ENCODE data around the gene MIS12.

The MIS12 gene

DNA sequence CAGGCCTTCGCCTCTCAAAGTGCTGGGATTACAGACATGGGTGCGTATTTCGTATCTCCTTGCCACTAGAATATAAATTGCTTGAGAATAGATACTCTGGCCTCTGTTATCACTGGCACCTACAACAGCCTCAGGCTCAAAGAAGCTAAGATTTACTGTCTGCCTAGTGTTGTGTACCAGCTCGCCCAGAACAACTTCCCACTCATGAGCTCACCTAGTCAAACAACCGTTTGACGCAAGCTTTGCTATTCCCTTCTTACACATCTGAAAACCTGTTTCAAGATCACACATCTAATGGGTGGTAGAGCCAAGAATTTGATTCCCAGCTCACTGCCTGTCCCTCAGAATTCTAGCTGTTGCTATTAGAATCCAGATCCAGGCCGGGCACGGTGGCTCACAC is 24.4 kb downstream of the MIS12 start:
- 81% methylated on average over 7 of the region's 8 CpGs for WGBS
- Histone ChIP-seq H3K9ac (ENCODE audit: low read length) (no peak overlapping the region), H3K23ac (ENCODE audit: low read length in 2 of 2) (no peak overlapping the region), H3K79me1 (replicated peaks; ENCODE audit: low read length, poor library complexity, severe bottlenecking) (no peaks in the 10 kb centered on the region), H3K14ac (ENCODE audit: low read length in 2 of 2) (no peak overlapping the region), H4K8ac (ENCODE audit: low read length) (no peak overlapping the region), H3K18ac (ENCODE audit: low read depth in 1 of 2, low read length in 2 of 2) (no peak overlapping the region), H4K91ac (ENCODE audit: low read length) (no peak overlapping the region), H2BK12ac (ENCODE audit: low read length in 2 of 2) (peak overlapping the region in 1 of 2 experiments; percentile 10), H3K36me3 (ENCODE audit: control insufficient read depth in 1 of 2, insufficient read depth in 2 of 2, low read depth in 1 of 2, low read length in 2 of 2) (peaks cover 0 to 33% of the 10 kb centered on the region in 2 experiments), H3K27me3 (ENCODE audit: control insufficient read depth in 1 of 2, insufficient read depth in 1 of 2, low read length in 2 of 2) (no peaks in the 10 kb centered on the region), H2AK5ac (ENCODE audit: low read length, severe bottlenecking) (no peak overlapping the region), H2BK15ac (ENCODE audit: low read depth, poor library complexity, severe bottlenecking) (no peak overlapping the region), H2BK5ac (ENCODE audit: low read depth, low read length, poor library complexity, severe bottlenecking) (no peak overlapping the region), H3K27ac (ENCODE audit: low read length, poor library complexity, severe bottlenecking) (no peak overlapping the region), H3K4me3 (ENCODE audit: insufficient read depth in 1 of 2, low read depth in 1 of 2, low read length in 2 of 2) (no peak overlapping the region), H3K9me3 (ENCODE audit: control insufficient read depth, low read length) (no peaks in the 10 kb centered on the region), H3K4ac (ENCODE audit: low read depth in 1 of 2, low read length in 2 of 2) (no peak overlapping the region), H2BK120ac (ENCODE audit: low read depth, low read length) (no peak overlapping the region), H2AFZ (ENCODE audit: low read depth, low read length) (no peak overlapping the region), H3K4me1 (ENCODE audit: control insufficient read depth, insufficient read depth, low read depth, low read length) (peaks cover 8% of the 10 kb centered on the region), H3K4me2 (ENCODE audit: low read length, poor library complexity, severe bottlenecking) (no peak overlapping the region)
- DNase-seq = no peak

- Histone ChIP-seq H3K36me3 (ENCODE audit: control insufficient read depth in 1 of 2, insufficient read depth in 2 of 2, low read depth in 1 of 2, low read length in 2 of 2) (peaks cover 0 to 33% of the 10 kb centered on the region in 2 experiments), H3K27ac (ENCODE audit: low read length, poor library complexity, severe bottlenecking) (no peak overlapping the region), H4K8ac (ENCODE audit: low read length) (no peak overlapping the region), H3K23ac (ENCODE audit: low read length in 2 of 2) (no peak overlapping the region), H3K4me3 (ENCODE audit: insufficient read depth in 1 of 2, low read depth in 1 of 2, low read length in 2 of 2) (no peak overlapping the region), H2BK12ac (ENCODE audit: low read length in 2 of 2) (no peak overlapping the region), H2AFZ (ENCODE audit: low read depth, low read length) (no peak overlapping the region), H3K4me1 (ENCODE audit: control insufficient read depth, insufficient read depth, low read depth, low read length) (peaks cover 11% of the 10 kb centered on the region), H3K27me3 (ENCODE audit: control insufficient read depth in 1 of 2, insufficient read depth in 1 of 2, low read length in 2 of 2) (no peaks in the 10 kb centered on the region), H3K79me1 (replicated peaks; ENCODE audit: low read length, poor library complexity, severe bottlenecking) (no peaks in the 10 kb centered on the region), H3K4me2 (ENCODE audit: low read length, poor library complexity, severe bottlenecking) (no peak overlapping the region), H3K9me3 (ENCODE audit: control insufficient read depth, low read length) (no peaks in the 10 kb centered on the region), H4K91ac (ENCODE audit: low read length) (no peak overlapping the region), H3K18ac (ENCODE audit: low read depth in 1 of 2, low read length in 2 of 2) (no peak overlapping the region), H3K14ac (ENCODE audit: low read length in 2 of 2) (no peak overlapping the region), H3K4ac (ENCODE audit: low read depth in 1 of 2, low read length in 2 of 2) (no peak overlapping the region), H3K9ac (ENCODE audit: low read length) (no peak overlapping the region), H2BK15ac (ENCODE audit: low read depth, poor library complexity, severe bottlenecking) (no peak overlapping the region), H2BK120ac (ENCODE audit: low read depth, low read length) (no peak overlapping the region), H2BK5ac (ENCODE audit: low read depth, low read length, poor library complexity, severe bottlenecking) (no peak overlapping the region), H2AK5ac (ENCODE audit: low read length, severe bottlenecking) (no peak overlapping the region)
- WGBS = 58% methylated on average over 17 of the region's 17 CpGs
- DNase-seq = peak; percentile 63
Measured at GRCh38 chr17:5511401-5512225, 25.2 kb downstream of the MIS12 start.

GRCh38 chr17:5513628-5514027 is 27.3 kb downstream of the MIS12 start:
- 86% methylated on average over 5 of the region's 7 CpGs for WGBS
- Histone ChIP-seq H2AK5ac (ENCODE audit: low read length, severe bottlenecking) (peak overlapping the region; percentile 19), H4K91ac (ENCODE audit: low read length) (no peak overlapping the region), H3K18ac (ENCODE audit: low read depth in 1 of 2, low read length in 2 of 2) (no peak overlapping the region), H3K23ac (ENCODE audit: low read length in 2 of 2) (no peak overlapping the region), H2AFZ (ENCODE audit: low read depth, low read length) (no peak overlapping the region), H2BK12ac (ENCODE audit: low read length in 2 of 2) (no peak overlapping the region), H3K79me1 (replicated peaks; ENCODE audit: low read length, poor library complexity, severe bottlenecking) (no peaks in the 10 kb centered on the region), H3K9me3 (ENCODE audit: control insufficient read depth, low read length) (no peaks in the 10 kb centered on the region), H3K9ac (ENCODE audit: low read length) (no peak overlapping the region), H3K36me3 (ENCODE audit: control insufficient read depth in 1 of 2, insufficient read depth in 2 of 2, low read depth in 1 of 2, low read length in 2 of 2) (peaks cover 0 to 38% of the 10 kb centered on the region in 2 experiments), H2BK15ac (ENCODE audit: low read depth, poor library complexity, severe bottlenecking) (no peak overlapping the region), H4K8ac (ENCODE audit: low read length) (no peak overlapping the region), H3K27ac (ENCODE audit: low read length, poor library complexity, severe bottlenecking) (no peak overlapping the region), H3K4me1 (ENCODE audit: control insufficient read depth, insufficient read depth, low read depth, low read length) (peaks cover 11% of the 10 kb centered on the region), H3K4me3 (ENCODE audit: insufficient read depth in 1 of 2, low read depth in 1 of 2, low read length in 2 of 2) (no peak overlapping the region), H3K4ac (ENCODE audit: low read depth in 1 of 2, low read length in 2 of 2) (no peak overlapping the region), H3K27me3 (ENCODE audit: control insufficient read depth in 1 of 2, insufficient read depth in 1 of 2, low read length in 2 of 2) (no peaks in the 10 kb centered on the region), H3K4me2 (ENCODE audit: low read length, poor library complexity, severe bottlenecking) (no peak overlapping the region), H2BK5ac (ENCODE audit: low read depth, low read length, poor library complexity, severe bottlenecking) (no peak overlapping the region), H2BK120ac (ENCODE audit: low read depth, low read length) (no peak overlapping the region), H3K14ac (ENCODE audit: low read length in 2 of 2) (no peak overlapping the region)
- DNase-seq = no peak

GRCh38 chr17:5514976-5515375 is 28.6 kb downstream of the MIS12 start:
- no peak overlapping the region for H4K8ac ChIP-seq (ENCODE audit: low read length)
- WGBS = 98% methylated on average over 8 of the region's 10 CpGs
- no peak overlapping the region for H3K23ac ChIP-seq (ENCODE audit: low read length in 2 of 2)
- H3K36me3 ChIP-seq (ENCODE audit: control insufficient read depth in 1 of 2, insufficient read depth in 2 of 2, low read depth in 1 of 2, low read length in 2 of 2) = peaks cover 0 to 39% of the 10 kb centered on the region in 2 experiments
- H3K14ac ChIP-seq (ENCODE audit: low read length in 2 of 2) = no peak overlapping the region
- H3K9me3 ChIP-seq (ENCODE audit: control insufficient read depth, low read length) = no peaks in the 10 kb centered on the region
- no peaks in the 10 kb centered on the region for H3K27me3 ChIP-seq (ENCODE audit: control insufficient read depth in 1 of 2, insufficient read depth in 1 of 2, low read length in 2 of 2)
- no peak overlapping the region for H2BK12ac ChIP-seq (ENCODE audit: low read length in 2 of 2)
- H4K91ac ChIP-seq (ENCODE audit: low read length) = no peak overlapping the region
- H3K79me1 ChIP-seq (replicated peaks; ENCODE audit: low read length, poor library complexity, severe bottlenecking) = no peaks in the 10 kb centered on the region
- DNase-seq = no peak
- no peak overlapping the region for H2BK15ac ChIP-seq (ENCODE audit: low read depth, poor library complexity, severe bottlenecking)
- no peak overlapping the region for H3K4me3 ChIP-seq (ENCODE audit: insufficient read depth in 1 of 2, low read depth in 1 of 2, low read length in 2 of 2)
- H3K4me1 ChIP-seq (ENCODE audit: control insufficient read depth, insufficient read depth, low read depth, low read length) = peaks cover 8% of the 10 kb centered on the region
- H3K4ac ChIP-seq (ENCODE audit: low read depth in 1 of 2, low read length in 2 of 2) = no peak overlapping the region
- H3K9ac ChIP-seq (ENCODE audit: low read length) = no peak overlapping the region
- H2BK120ac ChIP-seq (ENCODE audit: low read depth, low read length) = peak overlapping the region; percentile 13
- peak overlapping the region; percentile 93 for H3K27ac ChIP-seq (ENCODE audit: low read length, poor library complexity, severe bottlenecking)
- no peak overlapping the region for H3K4me2 ChIP-seq (ENCODE audit: low read length, poor library complexity, severe bottlenecking)
- H2BK5ac ChIP-seq (ENCODE audit: low read depth, low read length, poor library complexity, severe bottlenecking) = no peak overlapping the region
- H2AFZ ChIP-seq (ENCODE audit: low read depth, low read length) = no peak overlapping the region
- no peak overlapping the region for H3K18ac ChIP-seq (ENCODE audit: low read depth in 1 of 2, low read length in 2 of 2)
- H2AK5ac ChIP-seq (ENCODE audit: low read length, severe bottlenecking) = peak overlapping the region; percentile 73
